Stimulated activated CD4-positive, alpha-beta T cell treated with anti-CD3 and anti-CD28 coated beads, Interleukin-1b, Interleukin-23, amount 100 ng/mL, for 1 hour (primary cell): ENCODE measurements around the gene RCOR1.
A peak's percentile ranks its signal among the peaks of the same experiment; 100 is the strongest.

Source experiments
- DNase-seq, 2 donors: peaks; one replicate each; pipeline ENCODE4 v3.0.0-alpha.2; 2020; ENCODE audit warnings: low read depth in 2 of 2

RCOR1 gene

DNA sequence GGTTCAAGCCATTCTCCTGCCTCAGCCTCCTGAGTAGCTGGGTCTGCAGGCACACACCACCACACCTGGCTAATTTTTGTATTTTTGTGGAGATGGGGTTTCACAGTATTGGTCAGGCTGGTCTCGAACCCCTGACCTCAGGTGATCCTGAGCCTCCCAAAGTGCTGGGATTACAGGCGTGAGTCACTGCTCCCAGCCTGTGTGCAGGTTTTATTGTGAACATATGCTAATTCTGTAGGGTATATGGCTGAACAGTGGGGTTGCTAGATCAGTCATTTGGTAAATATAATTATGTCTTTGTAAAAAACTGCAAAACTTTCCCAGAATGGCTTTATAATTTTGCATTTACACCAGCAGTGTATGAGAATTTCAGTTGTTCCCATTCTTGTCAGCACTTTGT lies 85.9 kb downstream of the RCOR1 start:
- no peak for DNase-seq

DNA sequence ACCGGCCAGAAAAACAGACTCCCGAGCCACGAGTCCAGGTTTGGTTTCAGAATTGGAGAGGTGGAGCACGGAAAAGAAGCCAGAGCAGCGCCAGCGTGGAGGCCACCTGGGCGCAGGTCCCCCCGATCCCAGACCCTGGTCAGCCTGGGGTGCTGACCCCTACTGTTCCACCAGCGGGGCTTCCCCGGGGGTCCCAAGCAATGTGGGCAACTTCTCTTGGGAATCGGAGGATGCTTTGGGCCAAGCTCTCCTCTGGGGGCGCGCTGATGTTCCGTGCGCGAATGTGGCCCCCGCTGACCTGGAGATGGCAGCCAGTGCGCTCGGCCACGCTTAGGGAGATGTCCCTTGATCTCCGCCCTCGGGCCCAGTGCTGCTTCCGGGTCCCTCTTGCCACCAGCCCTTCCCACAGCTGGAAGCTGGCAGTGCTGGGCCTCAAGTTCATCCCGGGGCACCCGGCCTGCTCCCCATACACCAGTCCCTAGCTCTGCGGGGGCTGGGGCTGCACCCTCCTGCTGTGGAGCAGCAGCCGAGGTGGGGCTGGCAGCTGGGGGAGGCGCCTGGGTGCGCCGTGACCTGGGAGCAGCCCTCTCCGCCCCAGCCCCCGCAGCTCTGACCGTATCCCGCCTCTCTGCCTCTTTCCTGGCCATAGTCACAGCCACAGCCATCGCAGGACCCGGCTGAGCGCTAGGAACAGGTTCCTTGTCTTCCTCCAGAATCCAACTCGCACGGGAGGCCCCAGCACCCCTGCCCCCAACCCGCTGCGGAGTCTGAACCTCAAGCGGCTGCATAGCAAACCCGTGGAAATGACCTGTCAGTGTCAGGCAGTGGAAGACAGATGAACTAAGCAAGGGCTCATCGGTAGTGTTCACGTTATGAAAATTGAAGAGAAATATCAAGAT lies 91.2 kb downstream of the RCOR1 start:
- DNase-seq, result no peak

DNA sequence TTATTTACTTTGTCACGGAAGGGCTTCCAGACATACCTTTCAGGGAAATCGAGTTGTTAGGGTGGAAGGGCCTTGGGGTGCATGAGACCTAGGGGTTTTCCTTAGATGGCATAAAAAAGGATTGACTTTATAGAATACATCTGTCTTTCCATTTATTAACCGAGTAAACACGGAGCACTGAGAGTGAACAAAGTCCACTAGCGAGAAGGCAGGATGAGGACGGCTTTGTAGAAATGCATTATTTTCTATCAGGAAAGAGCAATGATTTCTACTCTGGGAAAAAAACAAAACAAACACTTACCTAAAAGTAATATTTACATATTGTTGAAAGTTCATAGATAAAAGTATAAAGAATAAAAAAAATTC lies 91.8 kb downstream of the RCOR1 start:
- DNase-seq, result no peak

DNA sequence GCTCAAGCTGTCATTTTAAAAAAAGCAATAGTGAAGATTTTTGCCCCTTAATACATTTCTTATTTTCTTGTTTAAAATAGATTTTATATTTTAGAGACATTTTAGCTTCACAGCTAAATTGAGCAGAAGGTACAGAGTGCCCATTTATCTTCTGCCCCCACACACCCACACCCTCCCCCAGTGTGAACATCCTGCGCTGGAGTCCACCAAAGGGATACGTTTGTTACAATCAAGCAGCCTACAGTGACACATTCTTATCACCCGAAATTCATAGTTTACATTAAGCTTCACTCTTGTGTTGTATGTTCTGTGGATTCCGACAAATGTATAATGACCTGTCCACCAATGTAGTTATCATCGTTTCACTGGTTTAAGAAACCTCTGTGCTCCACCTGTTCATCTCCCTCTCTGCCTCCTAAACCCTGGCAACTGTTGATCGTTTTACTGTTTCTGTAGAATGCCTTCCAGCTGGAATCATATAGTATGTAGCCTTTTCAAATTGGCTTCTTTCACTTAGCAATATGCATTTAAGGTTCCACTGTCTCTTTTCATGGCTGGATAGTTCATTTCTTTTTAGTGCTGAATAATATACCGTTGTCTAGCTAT lies 93.8 kb downstream of the RCOR1 start:
- no peak for DNase-seq

DNA sequence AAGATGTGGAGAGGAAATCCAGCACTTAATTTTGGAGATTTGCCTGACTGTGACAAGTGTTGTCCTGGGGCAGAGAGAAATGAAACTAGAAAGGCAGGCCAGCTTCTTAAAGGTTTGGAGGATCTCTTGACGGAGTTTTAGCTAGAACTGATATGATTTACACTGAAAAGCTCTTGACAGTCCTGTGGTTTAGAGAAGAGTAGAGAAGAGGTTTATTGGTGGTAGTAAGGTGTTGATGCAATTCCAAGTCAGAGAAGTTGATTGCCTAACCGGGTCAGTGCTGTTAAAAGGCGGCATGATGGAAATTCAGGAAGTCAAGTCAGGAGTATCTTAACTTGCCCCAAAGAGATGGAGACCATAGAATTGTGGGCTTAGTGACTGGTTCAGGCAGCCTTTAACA lies 95.8 kb downstream of the RCOR1 start:
- DNase-seq, result no peak

DNA sequence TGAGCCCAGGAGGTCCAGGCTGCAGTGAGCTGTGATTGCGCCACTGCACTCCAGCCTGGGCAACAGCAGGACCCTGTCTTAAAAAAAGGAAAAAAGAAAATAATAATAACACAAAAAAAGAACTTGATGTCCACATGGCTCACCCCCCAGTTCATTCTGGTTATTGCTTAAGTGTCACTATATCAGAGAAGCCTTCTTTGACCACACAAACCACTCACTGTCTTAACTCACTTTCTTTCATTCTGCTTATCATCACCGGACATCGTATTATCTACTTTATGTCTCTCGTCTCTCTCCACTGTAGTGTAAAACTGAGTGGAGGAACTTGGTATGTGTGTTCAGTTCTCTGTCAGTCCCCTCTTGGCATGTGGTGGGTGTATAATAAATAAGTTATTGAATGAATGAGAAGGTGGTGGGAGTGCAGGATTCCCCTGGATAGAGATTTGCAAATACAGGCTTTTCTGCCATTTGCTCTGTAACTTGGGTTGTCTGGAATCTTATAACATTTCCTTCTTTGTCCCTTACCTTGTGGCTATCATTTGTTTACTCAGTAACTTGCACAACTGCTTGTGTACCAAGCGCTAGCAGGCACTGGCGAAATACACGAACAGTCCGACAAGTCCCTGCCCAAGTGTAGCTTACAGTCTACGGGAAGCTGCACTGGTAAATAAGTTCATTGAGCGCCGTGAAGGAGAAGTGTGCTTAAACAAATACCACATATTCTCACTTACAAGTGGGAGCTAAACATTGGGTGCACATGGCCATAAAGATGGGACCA lies 98.2 kb downstream of the RCOR1 start:
- no peak for DNase-seq

DNA sequence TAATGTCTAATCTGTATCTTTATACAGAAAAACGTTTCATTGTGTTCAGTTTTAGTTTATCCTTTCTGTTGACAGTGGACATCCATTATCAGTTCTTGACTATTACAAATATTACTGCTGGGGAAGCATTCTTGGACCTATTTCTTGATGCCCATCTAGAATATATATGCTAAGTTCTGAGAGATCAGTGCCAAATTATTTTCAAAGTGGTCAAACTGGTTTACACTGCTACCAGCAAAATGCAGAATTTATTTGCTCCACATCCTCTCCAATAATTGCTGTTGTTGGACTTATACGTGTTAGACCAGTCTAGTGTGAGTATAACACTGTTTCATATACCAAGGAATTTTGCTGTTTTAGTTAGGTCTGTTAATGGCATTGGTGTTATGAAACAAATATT lies 99.3 kb downstream of the RCOR1 start:
- DNase-seq, result no peak

DNA sequence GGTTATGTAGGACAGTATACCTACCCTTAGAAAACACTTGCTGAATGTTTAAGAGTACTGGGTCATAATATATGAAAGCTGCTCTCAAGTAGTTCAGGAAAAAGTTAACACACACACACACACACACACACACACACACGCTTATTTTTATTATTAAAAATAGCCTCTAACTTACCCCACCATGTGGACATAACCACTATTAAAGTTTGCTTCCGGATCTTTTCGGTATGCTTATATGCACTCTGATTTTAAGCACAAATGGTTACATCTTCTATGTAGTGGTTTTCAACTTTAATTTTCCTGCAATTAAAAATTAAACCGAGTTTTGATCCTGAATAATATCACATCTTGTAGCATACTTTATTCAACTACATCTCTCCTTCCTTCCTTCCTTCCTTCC lies 99.9 kb downstream of the RCOR1 start:
- DNase-seq, result no peak

DNA sequence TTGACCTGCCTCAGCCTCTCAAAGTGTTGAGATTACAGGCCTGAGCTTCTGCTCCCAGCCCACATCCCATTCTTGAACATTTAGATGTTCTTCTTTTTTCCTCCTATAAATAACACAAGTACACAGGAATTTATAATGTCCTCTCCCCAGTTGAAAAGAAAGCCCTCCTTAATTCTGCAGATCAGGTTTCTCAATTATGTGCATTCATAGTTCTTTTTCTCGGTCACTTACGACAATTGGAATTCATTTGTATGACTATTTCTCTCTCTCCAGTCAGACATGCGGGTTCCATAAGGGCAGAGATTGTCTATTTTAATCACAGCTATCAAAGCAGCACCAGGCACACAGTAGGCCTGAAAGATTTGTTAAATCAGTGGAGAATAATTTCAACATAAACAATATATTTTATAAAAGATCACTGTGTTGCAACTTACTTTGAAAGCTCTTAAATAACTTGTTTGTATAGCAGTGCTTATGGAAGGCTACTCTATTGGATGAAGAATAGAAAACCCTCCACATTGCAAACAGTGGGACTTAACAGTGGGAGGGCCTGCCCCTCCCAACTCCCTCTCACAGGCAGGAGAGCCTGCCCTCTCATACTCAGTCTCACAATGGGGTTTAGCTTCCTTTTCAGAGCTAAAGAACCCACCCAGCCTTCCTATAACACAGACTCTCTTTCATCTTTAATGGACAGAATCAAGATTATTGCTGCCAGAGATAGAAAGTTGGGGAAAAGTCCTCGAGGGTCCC lies 100.7 kb downstream of the RCOR1 start:
- no peak for DNase-seq

DNA sequence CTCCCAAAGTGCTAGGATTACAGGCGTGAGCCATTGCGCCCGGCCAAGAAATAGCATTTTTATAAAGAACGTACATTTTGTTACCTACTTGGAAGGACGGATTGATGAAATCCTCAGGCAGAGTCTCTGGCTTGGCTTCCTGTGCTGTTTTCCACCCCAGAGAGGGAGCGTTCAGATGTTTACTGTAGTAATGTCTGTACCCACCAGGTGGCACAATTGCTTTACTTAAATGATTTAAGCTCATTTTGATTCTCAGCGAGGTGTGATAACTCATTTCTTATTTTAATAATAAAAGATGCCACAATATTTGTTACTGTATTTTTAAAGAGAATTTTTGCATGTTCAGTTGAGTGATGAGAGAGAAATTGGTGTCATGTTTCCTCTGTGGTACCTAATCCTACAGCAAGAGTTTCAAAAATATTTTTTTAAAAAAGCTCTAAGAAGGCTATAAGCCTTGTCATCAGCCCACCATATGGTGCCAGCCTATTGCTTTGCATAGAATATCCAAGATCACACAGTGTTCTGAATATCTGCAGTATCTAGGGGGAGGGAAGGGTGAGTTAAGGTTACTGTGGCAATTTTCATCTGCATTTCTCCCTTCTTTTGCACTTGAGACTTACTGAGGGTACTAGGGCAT lies 102.2 kb downstream of the RCOR1 start:
- peak; percentile 21 to 24 for DNase-seq

DNA sequence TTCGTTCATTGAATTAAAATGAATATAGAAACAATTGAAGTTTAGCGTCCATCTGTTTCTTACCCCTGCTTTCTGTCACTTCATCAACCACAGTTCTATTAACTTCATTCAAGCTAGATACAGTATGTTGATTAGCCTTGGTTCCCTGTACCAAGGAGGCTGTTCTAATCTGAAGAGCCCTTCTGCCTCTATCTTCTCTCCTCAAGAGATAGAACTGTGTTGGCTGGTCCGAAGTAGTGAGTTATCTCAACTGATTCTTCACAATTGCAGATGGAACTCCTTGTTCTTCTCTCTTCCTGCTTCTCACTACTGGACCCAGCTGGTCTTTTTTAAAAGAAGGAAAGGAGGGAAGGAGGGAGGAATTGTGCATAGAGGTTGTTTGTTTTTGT lies 102.7 kb downstream of the RCOR1 start:
- DNase-seq, result no peak

DNA sequence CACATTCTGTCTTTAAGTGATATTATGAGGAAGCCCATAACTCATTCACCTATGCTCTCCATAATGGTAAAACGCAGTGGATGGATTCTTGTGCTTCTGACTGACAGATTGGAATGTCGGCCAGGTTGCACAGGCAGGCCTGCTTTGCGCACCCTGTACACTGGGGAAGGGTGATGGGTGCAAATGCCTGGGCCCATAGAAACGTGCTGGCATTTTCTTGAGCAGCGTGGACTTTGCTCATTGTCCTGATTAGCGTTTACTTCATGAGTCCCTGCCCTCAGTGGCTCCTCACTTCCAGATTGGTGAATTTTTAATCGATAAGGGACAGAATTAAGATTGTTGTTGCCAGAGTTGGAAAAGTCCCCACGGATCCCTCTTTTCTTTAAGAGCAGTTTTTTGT lies 103.9 kb downstream of the RCOR1 start:
- DNase-seq, result no peak

DNA sequence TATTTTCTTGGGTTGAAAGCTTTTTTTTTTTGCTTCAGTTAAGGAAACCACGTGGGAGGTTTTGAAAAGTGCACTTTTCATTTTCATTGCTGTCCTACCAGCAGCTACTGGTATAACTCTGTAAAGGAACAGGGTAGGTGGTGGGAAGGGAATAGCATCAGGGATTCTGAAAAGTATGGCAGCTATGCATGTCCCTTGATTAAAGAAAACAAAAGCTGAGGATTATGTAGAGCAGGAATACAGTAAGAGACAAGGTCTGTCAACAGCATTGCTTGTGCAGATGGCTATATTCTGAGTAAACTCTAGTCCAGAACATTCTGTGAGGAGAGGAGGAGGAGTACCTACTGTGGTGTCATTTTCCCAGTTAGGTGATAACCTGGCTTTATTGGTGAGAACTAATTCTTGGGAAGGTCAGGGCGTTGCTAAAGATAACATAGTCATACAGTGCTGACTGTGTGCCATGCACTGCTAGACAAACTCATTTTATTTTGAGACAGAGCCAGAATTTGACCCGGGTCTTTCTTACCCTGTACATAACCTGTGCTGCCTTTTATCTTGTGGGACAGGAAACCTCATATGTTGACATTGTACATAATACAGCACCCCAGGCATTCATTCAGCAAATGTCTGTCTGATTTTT lies 104.5 kb downstream of the RCOR1 start:
- DNase-seq, result no peak

DNA sequence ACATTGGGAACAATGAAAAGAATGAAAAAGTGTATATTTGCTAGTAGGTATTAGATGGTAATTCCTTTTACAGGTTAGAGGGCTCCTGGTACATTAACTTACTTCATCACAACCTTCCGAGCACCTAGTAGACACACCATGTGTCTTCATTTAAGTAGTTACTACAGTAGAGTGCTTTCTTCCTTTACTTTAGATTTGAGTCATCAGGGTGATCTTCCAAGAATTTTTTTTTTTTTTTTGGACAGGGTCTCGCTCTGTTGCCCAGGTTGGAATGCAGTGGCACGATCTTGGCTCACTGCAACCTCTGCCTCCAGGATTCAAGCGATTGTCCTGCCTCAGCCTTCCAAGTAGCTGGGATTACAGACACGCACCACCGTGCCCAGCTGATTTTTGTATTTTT lies 105.1 kb downstream of the RCOR1 start:
- no peak for DNase-seq

DNA sequence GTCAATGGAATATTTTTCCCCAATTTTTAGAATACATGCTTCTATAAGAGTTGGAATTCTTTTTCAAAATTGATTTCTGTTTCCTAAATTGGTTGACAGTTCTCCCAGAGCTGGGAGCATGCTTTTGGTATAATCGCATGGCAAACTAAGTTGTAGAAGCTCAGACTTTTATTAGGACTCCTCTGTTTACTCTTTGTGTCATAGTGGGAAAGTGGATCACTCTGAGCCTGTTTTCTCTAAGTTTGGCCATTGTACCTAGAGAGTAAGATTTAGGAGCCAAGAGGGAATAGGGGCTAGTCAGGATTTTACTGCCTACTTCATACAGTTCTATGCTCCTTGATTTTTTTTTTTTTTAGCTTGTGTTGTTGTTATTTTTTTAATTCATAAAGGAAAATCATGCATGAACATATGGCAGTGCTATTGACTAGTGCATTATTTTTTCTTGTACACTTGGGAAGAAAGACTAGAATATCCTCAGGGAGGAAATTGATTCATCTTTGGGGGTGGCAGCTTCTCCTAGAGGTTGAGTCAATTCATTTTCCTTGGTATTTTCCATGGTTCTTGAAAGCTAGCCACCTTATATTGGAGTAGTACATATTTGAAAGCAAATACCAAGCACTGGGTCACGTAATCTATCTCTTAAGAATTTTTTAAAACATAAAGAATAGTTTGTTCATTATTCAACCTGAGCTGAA lies 107.1 kb downstream of the RCOR1 start:
- no peak for DNase-seq

DNA sequence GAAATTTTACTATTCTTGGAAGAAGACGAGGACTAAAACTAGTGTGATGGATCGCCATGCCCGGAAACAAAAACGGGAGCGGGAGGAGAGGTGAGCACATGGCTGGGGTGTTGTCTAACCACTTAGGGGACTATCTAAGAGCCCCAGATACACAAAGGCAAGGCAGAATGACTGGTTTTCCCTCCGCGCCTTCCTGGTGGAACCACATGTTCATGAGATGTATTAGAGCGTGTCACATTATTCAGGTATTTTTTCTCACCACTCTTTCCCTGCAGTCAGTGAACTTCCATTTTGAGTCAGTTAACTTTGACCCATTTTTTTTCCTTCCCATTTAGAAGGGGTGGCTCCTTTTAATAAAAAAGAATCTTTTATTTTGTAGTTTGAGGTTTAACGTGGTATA lies 116.0 kb downstream of the RCOR1 start:
- no peak for DNase-seq

DNA sequence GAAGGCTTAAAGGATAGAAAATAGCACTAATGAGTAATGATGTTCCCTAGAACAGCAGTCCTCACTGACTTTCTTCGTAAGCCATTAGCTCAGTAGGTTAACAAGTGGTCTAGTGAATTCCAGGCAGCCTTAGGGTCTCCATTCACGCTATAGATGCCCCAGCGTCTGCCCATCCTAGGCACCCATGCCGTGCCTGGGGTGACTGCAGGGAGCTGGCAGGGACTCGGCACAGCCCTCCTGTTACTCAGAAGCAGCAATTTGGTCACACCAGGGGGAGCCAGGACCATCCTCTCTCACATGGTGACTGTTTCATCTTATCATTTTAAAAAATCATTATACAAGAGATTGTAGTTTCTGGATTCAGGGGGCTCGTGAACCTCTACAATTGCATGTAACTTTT lies 118.8 kb downstream of the RCOR1 start:
- DNase-seq, result no peak

DNA sequence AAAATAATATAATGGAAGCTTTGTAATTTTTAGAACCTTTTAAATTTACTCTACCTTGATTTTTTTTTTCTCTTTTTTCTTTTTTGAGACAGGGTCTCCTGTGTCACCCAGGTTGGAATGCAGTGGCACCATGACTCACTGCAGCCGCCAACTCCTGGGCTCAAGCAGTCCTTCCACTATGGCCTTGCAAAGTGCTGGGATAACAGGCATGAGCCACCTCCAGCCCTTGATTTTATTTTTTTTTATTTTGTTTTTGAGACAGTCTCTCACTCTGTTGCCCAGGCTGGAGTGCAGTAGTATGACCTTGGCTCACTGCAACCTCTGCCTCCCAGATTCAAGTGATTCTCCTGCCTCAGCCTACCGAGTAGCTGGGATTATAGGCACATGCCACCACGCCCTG lies 119.5 kb downstream of the RCOR1 start:
- no peak for DNase-seq

DNA sequence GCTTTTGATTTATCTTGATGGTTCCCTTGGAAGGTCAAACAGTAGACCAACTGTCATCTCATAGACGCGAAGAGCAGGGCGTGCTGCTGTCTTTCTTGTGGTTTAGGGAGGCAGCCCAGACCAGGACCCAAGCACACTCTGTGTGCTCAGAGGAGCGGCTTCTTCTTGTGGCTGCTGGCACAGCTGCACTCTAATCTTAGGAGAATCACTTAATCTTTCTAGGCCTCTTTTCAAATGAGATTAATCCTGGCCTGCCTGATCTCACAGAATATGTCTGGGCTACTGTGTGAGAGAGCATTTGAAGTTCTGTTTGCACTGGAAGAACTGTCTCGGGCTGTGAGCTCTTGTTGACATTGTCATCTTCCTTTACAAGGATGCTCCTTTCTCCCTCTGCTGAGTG lies 124.8 kb downstream of the RCOR1 start:
- DNase-seq, result no peak

DNA sequence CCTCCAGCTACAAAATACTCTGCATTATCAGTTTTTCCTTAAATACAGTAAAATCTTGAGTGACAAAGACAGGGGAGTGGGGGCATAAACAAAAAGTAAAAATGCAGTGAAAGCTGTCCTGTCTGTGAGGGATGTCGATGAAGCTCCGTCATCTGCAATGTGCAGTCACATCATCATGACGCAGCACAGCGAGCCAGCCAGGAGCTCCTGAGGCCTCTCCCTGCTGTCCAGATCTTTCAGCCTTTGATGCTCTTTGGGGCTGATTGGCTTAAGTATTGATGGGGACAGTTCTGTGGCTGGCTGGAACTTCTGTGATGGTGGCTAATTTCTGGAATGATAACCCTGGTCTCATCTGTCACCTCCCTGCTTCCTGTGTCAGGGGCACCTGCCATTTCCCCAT lies 130.2 kb downstream of the RCOR1 start:
- no peak for DNase-seq

DNA sequence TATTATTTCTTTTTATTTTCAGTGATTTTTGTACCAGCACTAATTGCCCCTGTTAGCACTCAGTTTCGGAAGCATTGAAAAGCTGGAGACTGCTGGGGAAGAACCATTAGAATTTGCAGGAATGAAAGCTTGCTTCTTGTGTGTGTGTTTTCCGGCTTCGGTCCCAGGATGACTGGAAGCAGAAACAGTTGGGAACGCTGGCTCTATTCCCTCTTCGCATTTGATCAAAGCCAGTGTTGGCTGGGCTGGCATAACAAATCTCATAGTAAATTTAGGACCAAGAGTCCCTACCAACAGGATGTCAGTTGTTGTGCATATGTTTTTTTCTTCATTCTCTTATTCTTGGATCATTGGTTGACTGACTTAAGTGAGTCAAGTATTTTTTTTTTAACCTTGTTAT lies 131.2 kb downstream of the RCOR1 start:
- no peak for DNase-seq
